ENCODE data around the gene VAMP8.
"Not testable (repeated sequence)": the region's sequence is repeated elsewhere in the genome, so short reads cannot be mapped to it uniquely, and the experiment has no call there.

VAMP8 gene

DNA sequence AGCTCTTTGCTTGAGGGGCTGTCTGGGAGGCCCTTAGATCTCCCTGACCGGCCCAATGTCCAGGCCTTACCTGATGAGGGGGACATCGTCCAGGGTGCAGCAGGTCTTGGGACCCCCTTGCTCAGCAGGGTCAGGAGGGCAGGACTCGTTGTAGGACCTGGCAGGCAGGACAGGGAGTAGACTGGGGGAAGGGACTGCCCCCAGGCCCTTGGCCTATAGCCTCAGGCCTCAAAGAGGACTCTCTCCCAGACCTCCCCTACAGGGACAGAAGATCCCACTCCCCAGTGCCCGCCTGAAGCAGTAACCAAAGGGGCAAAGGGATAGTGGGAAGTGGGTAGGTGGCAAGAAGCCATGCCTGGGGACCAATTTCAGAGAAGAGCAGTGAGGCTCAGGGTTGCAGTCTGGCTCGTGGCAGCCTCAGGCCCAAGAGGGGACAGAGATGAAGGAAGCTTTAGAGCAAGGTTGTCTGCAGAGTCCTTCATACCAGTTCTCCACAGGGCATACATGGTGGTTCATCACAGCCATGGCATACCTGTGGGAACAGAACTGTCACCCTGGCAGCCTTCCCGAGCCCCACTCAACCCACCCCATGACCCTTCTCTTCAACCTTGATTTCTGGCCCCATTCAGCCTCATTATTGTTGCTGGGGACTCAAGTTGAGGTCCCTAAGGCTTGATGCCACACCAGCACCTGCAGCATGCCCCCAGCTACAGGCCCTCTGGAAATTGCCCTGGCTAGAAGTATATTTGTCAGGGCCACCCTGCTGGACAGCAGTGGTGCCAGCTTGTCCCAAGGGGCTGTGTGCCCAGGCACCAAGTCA lies 23.8 kb downstream of the VAMP8 start:
- peak; percentile 49 for DNase-seq

DNA sequence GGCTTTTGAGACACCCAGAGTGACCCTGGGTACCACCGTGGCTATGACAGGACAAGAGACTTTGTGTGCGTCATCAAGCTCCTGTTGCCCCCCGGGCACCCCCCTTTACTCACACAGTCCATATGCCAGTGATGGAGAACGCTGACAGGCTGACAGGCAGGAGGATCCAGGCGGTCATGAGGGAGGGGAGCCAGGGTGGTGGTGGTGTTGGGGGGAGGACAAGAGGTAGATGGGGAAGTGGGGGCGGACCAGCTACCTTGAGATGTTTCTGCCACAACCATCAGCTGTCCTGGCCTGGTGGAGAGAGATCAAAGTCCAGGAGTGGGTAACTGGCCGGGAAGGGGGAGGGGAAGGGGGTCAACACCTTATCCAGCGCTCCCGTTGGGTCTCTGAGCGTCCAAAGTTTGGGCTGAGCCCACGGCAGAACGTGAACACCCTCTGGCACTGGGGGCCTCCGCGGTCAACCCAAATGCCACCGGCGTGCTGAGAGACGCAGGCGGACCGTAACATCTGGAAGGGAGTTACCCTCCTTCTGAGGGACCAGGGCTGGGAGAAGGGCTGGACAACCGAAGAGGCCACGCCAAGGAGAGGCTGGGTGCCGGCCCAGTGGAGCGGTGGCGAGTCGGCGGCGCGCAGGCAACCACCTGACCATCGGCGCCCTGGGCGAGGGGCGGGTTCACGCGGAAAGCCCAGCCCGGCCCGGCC lies 24.5 kb downstream of the VAMP8 start:
- DNase-seq = no peak

DNA sequence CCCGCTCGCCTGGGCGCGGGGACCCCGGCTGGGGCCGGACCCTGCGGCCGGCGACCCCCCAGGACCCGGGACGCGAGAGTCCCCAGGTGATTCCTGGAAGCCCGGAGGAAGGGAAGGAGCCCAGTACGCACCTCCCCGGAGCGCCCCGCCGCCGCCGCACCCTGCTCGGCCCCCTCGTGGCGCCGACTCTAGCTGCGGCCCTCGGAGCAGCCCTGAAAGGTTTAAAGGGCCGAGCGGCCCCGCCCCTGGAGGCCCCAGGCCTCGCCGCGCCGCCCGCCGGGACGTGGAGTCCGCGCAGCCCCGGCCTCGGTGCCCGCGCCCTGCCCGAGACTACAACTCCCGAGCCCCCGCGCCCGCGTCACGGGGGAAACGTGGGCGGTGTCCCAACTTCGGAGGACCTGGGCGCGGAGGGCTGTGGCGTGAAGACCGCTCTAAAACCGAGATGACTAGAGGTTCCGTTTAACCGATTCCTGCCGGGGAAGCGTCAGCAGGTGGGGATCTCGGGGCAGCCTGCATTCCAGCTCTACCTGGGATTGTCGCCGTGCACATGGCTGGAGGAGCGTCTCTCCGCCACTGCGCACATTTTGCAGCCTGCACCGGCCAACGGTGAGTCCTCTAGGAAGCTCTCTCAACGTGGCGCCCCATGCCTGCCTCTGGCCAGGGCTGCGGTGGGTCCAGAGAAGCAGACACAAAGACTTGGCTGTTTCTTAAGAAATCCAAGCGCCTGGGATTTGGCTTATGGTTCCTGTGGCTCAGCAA lies 25.3 kb downstream of the VAMP8 start, which contains the start of gene TMEM150A:
Gene TMEM150A (minus strand): TSS at position 223 of the 759 bp plus-strand sequence. CDS start 750 bp downstream, outside the sequence.
- peak; percentile 95 for DNase-seq

DNA sequence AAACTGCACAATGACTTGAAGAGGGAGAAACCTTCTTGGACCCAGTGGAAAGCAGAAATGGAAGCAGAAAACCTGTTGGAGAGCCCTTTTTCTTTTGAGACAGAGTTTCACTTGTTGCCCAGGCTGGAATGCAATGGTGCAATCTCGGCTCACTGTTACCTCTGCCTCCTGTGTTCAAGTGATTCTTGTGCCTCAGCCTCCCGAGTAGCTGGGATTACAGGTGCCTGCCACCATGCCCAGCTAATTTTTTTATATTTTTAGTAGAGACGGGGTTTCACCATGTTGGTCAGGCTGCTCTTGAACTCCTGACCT lies 26.7 kb downstream of the VAMP8 start:
- DNase-seq = not testable (repeated sequence)

DNA sequence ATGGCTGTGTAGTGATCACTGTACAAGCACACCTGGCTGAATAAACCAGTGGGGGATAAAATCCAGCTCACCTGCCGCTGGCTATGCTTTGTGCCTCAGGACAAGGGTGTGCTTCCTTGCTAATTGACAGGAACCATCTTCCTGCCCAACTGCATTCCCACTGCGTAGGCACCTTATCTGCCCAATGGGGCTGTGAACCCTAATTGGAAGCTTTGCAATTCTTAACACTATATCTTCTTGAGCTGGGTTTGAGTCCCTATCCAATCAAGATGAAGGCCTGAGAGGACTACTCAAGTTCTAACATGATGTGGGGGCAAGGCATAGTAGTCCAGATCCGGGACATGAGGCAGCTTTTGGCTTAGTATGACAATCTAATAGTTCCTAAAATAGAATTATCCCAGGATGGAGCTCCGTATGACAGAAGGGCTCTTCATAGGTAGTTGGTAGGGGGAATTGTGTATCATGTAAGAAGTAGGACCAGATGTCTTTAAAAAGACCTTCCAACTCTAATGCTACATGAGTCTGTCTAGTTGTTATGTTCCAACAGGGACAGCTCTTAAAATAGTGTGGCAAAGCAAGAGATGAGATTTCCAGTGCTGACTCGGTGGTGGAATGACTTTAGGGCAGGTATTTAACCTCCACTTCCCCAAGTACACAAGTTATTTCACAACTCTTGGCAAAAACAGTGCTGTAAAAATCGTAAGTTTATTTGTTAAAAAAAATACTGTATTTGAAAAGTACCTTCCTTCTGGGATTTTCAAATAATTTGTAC lies 27.4 kb downstream of the VAMP8 start:
- DNase-seq = no peak

DNA sequence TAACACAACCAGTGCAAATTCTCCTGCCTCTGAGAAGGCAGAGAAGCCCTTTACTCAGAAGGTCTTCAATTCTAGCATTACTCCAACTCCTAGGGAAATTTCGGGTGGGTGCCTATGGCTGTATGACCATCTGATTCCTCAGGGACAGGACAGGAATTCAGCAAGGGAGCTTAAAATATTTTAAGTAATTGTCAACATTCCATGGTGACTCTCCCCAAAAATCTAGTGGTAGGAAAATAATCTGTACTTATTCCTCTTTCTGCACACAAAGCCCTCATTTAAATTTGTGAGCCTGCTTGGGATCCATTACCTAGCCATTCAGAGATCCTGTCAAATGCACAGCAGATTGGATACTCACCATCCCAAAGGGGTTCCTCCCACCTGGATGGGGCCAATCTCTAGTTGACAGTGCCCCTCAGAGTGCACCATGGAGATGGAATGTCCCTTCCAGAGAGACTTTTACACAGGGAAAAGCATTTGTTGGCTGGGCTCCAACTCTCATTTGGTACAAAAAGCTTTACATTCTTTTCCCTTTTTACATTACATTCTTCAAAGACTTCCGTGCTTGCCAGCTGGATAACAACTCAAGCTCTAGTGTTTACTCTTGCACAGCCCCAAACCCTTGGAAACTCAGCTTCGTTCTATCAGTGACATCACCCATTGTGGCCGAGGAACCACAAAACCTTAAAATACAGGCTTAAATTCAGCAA lies 28.2 kb downstream of the VAMP8 start:
- no peak for DNase-seq

DNA sequence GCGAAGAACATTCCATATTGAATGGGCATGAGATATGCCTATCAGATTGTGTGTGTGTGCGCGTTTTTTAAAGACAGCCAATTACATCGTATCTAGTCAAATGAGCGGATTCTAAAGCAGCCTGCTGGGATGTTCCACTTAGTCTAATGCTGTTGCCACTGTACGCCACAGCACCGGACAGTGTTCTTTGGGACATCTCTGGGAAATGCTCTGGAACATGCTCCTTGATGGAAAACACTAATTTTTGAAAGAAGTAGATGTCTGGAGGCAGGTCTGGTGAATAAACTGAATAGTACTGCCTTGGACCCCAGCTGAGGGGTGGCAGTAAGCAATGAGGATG lies 28.7 kb downstream of the VAMP8 start:
- no peak for DNase-seq

DNA sequence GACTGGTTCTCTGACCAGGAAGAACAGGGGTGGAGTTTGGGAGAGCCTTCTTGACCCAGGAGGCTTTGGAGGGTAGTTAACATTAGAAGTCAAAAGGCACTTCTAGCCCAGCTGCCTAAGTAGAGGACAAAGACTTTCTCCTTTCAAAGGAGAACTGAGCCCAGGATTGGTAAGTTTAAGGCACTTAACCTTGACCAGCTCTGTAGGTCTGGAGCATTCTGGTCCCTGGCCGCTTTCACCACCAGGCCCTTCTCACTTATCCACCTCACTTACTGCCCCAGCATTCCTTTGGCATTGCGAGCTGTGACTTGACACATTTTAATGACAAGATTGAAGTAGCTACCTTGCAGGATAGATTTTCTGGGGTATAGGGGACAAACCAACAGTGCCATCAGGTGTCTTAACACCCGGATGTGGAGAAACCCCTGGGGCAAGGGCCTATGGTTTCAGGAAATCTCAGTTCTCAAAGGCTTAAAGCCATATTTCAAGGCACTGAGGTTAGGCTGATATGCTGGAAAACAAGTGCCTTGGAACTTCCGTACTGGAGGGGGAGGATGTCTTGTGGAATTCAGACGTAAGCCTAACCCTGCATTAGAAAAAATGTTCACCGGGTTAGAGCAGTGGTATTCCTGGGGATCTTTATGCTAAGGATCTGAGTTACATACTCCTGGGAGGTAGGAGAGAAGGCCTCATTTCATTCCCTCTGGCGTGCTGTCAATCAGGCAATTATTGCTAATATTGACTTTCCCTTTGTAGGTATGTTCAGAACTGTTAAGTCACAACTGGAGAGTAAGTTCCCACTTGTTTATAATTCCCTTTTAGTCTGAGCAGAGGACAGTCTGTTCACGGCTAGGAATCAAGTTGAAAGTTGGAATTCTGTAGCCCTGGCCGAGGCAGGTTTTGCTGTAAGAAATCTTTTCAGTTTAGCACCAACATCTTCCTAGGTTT lies 30.2 kb downstream of the VAMP8 start:
- peak; percentile 52 for DNase-seq

DNA sequence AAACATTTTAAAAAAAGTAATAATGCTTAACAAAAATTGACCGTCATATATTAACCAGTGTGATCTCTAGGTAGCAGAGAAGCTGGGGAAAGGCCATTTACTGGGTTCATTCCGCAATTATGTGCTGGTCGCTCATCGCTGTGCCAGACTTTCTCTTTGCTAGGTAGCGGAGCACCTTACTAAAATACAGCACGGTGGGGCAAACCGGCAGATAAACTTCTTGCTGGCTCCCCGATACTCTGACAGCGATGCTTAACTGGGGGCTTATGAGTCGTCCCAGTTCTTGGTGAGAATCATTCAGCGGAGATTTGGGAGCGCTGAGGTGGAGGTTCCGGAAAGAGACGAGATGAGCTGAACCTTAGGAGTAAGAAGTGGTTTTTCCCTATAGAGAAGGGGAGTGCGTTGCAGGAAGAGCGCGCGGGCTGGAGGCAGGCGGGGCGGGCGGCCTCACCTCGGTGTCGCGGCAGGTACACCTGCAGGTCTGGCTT lies 33.9 kb downstream of the VAMP8 start:
- no peak for DNase-seq

DNA sequence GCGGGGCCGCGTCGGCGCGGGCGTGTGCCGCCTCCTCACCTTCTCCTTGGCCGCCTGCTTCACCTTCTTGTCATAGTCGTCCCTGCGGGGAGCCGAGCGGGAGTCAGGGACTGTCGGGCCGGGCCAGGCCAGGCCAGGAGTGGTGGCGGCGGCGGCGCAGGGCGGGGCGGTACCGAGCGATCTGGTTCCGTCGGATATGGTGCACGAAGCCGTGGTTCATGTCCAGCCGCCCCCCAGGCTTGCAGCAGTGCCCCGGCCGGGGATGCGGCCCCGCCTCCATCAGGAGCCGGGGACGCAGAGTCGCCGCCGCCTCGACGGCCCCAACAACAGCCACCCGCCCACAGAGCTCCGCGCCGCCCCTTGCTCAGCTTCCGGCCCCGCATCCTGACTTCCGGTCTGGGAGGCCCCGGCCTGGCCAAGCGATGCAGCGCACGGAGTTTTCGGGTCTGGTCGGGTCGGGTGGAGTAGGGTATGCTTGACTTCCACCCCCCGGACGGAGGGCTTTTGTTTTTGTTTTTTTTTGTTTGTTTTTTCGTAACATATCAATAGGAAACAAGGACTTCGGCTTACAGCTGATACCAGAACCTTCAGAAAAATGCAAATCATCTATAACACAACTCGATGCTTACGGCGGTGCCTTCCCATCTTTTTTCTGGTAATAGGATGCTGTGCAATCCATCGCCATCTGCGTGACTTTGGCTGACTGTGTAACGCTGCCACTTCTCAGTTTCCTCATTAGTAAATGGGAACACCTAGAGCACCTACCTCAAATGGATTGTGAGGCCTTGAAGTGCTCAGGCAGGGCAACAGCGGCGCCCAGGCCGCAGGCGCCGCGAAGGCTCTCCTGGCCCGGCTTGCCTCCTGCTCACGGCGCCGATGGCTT lies 34.6 kb downstream of the VAMP8 start, which contains the start of gene C2orf68:
Gene C2orf68 (minus strand): TSS at position 362 of the 883 bp plus-strand sequence. CDS start 82 bp downstream, at position 280.
- DNase-seq = peak; percentile 96

DNA sequence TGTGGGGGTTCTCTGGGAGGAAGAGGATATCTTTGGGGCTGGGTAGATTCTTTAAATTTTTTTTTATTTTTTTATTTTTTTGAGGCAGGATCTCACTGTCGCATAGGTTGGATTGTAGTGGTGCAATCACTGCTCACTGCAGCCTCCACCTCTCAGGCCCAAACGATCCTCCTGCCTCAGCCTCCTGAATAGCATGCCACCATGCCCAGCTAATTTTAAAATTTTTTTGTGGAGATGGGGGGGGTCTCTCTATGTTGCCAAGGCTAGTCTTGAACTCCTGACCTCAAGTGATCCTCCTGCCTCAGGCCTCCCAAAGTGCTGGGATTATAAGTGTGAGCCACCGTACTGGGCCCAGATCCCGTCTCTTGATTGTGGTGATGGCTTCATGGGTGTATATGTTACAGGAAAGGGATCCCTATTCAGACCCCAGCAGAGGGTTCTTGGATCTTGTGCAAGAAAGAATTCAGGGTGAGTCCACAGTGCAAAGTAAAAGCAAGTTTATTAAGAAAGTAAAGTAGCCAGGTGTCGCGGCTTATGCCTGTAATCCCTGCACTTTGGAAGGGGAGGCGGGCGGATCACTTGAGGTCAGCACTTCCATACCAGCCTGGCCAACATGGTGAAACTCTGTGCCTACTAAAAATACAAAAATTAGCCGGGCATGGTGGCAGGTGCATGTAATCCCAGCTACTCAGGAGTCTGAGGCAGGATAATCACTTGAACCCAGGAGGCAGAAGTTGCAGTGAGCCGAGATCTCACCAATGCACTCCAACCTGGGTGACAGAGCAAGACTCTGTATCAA lies 36.5 kb downstream of the VAMP8 start:
- no peak for DNase-seq

DNA sequence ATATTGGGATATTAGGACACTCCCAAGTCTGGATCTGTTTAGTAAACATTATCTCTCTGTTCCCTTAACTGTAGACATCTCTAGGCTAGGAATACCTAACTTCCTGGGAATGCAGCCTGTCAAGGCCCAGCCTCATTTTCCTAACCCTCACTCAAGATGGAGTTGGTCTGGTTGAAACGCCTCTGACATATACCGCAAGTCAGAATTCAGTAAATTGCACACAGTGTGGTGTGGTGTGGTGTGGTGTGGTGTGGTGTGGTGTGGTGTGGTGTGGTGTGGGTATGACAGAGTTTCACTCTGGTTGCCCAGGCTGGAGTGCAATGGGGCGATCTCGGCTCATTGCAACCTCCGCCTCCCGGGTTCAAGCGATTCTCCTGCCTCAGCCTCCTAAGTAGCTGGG lies 37.4 kb downstream of the VAMP8 start:
- DNase-seq = peak; percentile 45

DNA sequence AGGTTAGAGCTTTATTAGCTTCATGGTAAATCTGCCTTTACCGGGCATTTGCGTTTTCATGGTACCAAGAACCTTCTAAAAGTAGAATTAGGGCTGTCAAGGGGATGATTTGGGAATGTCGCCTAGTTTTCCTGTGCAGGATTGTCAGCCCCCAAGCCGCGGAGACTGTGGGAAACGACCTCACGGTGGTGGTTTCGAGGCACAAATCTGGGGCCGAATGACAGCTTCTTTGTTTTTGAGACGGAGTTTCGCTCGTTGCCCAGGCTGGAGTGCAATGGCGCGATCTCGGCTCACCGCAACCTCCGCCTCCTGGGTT lies 38.0 kb downstream of the VAMP8 start:
- no peak for DNase-seq

DNA sequence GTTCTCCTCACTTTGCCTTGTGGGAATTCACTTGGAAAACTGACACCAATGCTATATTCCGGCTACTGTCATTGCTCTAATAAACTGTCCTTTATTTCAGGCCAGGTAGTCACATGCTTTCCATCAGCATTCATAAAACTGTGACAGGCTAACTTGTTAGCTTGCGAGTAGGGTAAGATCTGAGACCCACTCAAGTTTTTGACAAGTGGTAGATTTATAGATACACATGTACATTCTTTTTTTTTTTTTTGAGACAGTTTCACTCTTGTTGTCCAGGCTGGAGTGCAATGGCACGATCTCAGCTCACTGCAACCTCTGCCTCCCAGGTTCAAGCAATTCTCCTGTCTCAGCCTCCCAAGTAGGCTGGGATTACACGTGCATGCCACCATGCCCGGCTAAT lies 40.3 kb downstream of the VAMP8 start:
- not testable (repeated sequence) for DNase-seq

DNA sequence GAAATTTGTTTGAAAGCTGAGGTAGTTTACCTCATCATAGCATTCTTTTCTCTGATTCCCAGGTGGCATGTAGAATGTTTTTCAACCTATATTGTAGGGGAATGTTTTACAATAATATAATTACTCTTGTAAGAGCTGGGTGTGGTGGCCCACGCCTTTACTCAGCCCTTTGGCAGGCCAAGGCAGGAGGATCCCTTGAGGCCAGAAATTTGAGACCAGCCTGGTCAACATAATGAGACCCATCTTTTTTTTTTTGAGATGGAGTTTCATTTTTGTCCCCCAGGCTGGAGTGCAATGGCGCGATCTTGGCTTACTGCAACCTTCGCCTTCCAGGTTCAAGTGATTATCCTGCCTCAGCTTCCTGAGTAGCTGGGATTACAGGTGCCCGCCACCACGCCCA lies 42.2 kb downstream of the VAMP8 start:
- no peak for DNase-seq

DNA sequence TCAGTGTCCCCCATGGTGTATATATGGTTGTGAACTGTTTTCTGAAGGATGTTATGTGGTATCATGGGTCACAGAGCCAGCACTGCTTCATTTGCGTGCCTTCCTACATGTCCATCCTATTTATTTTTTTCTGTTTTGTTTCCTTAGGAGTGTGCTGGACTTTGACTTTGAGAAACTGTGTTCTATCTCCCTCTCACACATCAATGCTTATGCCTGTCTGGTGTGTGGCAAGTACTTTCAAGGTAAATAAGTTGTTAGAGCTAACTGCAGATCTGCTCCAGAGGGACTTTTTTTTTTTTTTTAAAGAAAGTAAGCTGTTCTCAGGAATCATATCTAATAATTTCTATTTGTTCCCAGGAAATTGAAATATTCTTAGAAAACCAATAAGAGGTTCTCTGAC lies 44.0 kb downstream of the VAMP8 start:
- DNase-seq = no peak

DNA sequence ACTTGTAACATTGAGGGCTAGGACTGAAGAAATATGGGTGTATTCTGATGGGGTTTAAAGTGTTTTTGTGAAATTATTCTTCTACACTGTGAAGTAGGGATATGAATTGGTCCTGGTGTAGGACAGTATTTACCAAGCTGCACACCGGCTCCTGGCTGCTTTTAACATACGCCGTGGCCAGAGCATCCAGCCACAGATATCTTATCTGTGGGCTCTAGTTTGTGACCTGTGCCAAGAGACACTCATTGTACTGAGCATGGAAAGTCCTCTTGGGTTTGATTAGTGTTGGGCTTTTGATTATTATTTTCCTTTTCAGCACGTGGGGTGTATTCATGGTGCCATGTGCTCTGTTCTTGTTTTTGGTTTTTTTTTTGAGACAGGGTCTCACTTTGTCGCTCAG lies 46.6 kb downstream of the VAMP8 start:
- no peak for DNase-seq

DNA sequence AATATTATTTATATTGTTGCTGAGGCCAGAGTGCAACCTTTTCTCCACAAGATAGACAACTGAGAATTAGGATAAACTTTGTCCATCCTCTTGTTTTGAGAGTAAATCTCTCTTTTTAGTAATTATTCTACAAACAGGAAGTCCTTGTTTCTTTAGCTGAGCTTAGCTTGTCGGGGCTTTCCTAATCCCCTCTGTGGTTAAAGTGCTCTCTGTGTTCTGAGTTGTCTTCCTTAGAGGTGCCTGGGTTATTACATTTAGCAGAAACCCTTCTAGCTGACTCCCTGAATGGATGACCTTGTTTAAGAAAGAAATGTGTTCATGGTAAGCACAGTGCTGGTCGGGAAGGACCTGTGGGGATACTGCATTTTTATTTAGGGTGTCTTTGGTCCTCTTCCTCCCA lies 51.3 kb downstream of the VAMP8 start:
- DNase-seq = no peak

DNA sequence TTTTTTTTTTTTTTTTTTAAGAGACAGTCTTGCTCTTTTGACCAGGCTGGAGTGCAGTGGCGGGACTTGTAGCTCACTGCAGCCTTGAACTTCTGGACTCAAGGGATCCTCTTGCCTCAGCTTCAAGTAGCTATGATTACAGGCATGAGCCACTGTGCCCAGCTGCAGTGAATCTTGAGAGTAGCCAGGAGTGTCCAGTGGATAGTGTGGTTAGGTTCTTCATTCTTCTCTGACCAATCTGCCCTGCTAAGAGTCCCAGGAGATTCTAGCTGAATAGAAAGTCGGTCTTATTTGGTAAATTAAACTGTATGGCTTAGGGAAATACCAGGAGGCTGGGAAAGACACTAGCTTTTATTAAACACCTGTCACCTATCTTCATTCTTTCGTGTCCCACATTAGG lies 53.9 kb downstream of the VAMP8 start:
- no peak for DNase-seq
